T-helper 22 cell (primary cell): Measurements from ENCODE around the gene CA10.

Experiments
- DNase-seq: peaks from one replicate; pipeline ENCODE4 v3.0.0-alpha.2; 2020; ENCODE audit warnings: low read depth

The CA10 gene

GRCh38 chr17:52158450-52159042 is at the start of gene CA10:
CA10 (minus strand) TSS chr17:52158714.
- no peak for DNase-seq

DNA sequence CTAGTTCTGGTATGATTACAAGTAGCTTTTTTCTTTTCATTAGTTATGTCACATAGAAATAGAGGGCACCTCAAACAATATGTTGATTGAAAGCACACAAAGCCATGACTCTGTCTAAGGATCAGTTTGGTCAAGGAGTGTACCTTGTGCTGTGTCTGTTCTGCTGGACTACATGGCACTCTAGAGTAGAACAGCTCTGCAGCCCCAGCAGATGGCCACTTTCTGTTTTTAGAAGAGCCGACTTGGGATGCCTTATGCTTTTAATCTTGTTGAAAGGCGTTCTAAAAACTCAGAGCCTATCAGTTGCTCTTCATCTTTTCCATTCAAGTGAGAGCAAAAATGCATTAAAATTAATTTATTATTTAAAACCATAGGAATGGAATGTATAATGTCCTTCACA is 49.3 kb upstream of the CA10 start:
- DNase-seq: no peak

- no peak for DNase-seq
These were observed 44.1 kb upstream of the CA10 start for GRCh38 chr17:52202520-52203080.

GRCh38 chr17:52201767-52202519 is 43.4 kb upstream of the CA10 start:
- DNase-seq: no peak

DNA sequence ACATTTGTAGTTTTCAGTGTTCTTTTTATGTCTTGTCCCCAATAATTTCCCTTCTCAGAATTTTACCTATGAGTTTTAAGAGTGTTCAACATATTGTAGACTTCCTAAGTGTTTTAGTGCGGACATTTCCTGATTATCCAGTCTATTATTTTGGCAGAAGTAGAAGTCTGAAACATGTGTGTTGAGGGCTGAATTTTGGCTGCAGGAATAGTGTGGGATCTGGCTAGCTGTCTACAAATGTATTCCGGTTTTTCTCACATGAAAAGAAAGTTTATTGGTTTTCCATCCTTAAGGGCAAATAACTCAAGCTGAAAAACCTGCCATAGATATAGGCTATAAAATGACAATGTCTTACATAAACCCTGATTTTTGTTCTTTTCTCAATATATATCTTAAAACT is 33.0 kb upstream of the CA10 start:
- no peak for DNase-seq

- no peak for DNase-seq
These were observed 23.3 kb upstream of the CA10 start for GRCh38 chr17:52181782-52182181.

DNA sequence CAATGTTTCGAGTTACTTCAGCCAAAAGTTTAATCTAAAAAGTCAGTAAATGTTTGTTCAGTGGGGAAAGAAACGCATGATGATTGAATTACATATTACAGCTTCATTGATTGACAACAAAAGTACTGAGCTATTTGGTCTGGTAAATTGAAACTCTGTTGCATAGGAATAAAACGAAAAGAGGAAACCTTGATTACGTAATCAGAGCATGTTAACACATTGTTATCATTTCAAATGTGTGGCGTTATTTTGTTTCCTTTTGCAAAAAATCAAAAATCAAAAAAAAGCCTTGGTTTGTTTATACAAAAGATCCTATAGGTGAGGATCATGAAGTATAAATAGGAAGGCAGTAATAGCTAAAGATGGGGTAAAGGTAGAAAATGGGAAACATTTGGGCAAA is 19.5 kb upstream of the CA10 start:
- DNase-seq: no peak

GRCh38 chr17:52170963-52171572 is 12.6 kb upstream of the CA10 start:
- no peak for DNase-seq

DNA sequence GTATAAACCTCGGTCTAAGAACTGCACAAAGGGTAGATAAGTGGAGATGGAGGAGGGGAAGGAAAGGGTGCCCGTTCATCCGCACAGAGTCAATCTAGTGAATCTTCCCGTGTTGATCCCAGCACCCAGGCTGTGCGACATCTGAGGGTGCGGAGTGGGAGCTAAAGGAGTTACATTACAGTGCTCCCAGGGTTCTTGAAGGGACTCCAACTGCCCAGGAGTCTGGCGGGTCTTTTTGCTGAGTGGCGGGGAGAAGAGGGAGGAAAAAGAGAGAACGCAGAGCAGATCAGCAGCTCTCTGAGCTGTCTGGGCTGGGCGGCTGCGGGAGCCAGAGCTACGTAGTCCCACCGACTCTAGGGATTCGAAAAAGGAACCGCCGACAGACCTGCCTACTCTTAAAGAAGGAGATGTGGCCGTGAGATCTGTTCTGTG is 1.6 kb upstream of the CA10 start:
- no peak for DNase-seq

DNA sequence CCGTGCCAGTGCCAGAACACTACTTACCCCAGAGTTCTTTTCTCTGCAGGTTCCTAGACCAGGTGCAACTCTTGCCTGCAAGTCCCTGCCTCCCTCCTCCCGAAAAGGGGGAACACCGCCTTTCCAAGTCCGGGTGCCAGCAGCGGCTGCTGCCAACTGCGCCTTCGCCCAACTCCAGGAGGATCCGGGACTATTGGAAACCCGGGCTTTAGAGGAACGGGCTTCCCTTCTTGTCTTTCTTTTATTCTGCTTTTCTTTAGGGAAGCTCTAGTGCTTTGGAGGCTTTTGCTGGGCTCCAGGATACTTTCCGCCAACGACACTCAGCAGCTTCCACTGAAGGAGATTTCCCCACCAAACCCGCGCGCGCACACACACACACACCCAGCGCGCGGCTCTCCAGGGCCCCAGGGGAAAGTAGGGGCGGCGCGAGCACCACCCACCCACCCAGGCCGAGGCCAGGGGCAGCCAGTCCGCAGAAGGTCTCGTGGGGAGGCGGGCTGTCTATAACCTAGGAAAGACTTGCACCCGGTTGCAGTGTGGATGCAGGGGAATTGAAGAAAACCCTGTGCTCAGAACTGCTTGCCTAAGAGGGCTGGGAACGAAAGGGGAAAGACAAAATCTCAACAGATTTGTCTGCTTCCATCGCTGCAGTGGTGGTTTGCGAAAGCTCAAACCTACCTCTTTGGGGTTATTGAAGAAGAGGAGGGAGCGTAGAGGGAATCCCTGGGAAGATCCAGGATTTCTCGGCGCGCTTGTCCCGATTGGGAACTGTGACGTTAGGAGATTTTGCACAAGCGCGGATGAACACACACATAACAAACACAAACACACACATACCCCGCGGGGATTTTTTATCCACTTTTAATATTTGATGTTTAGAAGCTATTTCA is 977 bp upstream of the CA10 start:
- DNase-seq: no peak

DNA sequence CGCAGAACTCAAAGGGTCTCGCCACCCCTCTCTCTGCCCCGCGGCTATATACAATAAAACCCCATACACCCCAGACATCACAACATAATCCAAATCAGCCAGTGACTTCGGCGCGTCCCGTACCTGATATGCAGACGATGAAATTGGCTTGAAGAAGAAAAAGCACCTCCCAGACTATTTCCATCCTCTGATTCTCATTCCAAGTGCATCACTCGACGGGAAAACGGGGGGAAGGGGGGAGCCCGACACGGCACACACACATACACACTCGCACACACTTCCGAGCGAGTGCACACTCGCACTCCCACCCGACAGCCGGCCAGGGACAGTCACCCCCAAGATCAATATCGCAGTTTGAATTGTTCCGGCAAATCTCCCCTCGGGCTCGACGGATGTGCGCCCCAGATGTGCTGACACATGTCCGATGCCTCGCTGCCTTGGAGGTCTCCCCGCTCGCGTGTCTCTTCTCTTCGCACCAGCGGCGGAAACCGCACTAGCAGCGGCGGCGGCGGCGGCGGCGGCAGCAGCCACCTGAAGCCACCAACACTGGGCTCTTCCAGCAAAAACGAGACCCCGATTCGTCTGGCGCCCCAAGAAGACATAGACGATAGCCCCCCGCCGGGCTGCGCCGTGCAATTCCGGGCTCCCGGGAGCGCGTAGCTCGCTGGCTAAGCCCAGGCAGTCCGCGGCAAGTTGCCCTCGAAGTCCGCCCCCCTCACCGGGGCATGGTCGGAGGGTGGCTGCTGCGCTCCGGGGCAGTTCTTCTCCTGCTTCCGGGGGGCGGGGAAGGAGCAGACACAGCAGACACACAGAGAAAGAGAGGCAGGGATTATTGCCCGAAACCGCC is 688 bp downstream of the CA10 start:
- no peak for DNase-seq

- no peak for DNase-seq
These were observed 1.6 kb downstream of the CA10 start for GRCh38 chr17:52156576-52157570.

- DNase-seq: no peak
These were observed 3.2 kb downstream of the CA10 start for GRCh38 chr17:52155301-52155700.

DNA sequence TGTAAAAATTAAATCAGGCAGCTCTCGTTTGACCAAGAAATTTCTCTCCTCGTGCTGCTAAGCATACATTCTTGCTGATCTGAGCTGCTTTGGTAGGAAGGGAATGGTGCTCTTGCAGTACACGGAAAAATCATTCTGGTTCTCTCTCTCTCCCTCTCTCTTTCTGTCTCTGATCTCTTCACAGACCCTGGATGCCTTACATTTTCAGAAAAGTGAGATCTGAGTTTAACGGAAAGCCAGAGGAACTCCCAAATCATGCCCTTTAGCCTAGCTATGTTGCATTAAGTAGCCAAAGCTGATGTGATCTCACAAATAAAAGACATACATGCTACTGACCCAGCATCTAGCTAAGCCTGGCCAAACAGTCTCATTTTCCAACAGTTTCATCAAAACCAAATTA is 4.0 kb downstream of the CA10 start:
- no peak for DNase-seq

GRCh38 chr17:52150935-52151334 is 7.6 kb downstream of the CA10 start:
- no peak for DNase-seq

DNA sequence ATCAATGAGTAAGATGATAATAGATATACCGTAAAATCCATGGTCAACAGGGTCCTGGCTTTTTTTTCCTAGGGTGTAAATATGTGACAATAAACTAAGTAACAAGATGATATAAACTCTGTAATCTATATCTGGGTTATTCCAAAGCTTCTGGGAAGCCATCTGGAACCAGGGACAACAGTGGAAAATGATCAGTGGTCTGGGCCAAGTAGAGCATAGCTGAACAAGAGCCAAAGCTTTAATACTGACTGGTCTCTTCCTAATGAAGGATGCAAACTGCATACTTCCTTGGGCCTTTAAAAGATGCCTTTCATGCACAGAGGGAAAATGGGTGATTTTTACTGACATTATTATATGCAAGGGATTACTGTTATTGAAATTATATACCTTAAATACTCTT is 8.9 kb downstream of the CA10 start:
- DNase-seq: no peak

DNA sequence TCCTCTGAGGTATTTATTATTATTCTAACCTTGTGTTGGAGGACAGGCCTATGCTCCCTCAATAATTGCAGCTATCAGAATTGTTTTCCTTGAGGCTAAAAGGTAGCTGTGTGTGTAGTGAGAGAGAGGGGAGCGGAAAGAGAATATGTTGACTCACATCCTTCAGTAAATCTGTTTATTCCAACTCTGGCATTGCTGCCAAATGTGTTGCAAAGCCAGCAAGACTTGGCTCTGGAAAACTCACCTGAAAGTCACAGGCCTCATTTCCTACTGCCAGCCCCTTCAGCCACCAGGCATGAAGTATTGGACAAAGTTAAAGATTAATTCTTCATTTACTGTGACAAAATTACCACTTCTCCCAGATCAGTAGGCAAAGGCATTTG is 9.6 kb downstream of the CA10 start:
- no peak for DNase-seq

DNA sequence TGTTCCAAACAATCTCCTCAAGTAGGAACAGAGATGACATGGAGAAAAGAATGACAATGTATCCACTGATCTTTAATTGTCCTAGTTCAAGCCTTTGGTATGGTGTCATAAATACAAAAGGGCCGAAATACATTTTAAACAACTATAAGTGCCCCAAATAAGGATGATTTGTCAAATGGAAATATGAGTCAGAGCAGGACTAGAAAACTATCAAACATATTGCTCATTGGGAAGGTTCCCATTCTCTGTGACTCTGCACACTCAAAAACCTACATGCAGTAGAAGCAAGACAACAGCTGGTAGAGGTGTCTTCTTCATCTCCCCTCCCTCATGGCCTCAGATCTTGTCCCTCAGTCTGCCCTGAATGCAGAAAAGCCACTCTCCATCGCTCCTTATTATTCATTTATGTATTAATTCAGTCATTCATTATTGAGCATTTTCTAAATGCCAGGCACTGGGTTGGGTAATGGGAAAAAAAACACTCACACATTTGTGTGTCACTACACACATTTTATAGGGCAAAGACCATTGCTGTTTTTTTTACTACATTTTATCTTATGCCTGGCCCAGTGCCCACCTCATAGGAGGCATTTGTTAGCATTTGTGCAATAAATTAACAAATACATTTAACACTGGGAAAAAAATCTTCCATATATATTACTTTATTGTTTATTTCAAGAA is 10.1 kb downstream of the CA10 start:
- DNase-seq: no peak

DNA sequence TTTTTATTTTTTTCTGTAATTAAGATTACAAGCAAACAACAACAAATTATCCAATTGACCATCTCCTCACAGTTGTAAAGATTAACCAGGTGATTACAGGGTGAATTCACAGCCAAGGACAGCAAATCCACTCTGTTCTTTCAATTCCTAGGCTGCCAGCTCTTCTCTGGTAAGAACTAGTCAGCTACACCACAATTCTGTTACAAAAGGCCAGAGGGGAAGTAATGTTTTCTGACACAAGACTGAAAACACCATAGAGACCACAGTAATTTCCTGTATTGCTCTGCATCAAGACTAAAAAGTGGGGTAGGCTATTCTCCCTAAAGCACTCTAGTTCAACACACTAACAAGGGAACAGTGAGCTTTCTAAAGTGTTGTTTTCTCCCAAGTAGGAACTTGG is 10.6 kb downstream of the CA10 start:
- no peak for DNase-seq
